GF-D8 (cell line): Measurements from ENCODE around the gene AIG1.
"Not testable (repeated sequence)": the region's sequence is repeated elsewhere in the genome, so short reads cannot be mapped to it uniquely, and the experiment has no call there.

Source experiments
- DNase-seq: peaks from one replicate; lab custom pipeline; 2025; lab: John Stamatoyannopoulos, UW

Gene AIG1, protein sequence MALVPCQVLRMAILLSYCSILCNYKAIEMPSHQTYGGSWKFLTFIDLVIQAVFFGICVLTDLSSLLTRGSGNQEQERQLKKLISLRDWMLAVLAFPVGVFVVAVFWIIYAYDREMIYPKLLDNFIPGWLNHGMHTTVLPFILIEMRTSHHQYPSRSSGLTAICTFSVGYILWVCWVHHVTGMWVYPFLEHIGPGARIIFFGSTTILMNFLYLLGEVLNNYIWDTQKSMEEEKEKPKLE

DNA sequence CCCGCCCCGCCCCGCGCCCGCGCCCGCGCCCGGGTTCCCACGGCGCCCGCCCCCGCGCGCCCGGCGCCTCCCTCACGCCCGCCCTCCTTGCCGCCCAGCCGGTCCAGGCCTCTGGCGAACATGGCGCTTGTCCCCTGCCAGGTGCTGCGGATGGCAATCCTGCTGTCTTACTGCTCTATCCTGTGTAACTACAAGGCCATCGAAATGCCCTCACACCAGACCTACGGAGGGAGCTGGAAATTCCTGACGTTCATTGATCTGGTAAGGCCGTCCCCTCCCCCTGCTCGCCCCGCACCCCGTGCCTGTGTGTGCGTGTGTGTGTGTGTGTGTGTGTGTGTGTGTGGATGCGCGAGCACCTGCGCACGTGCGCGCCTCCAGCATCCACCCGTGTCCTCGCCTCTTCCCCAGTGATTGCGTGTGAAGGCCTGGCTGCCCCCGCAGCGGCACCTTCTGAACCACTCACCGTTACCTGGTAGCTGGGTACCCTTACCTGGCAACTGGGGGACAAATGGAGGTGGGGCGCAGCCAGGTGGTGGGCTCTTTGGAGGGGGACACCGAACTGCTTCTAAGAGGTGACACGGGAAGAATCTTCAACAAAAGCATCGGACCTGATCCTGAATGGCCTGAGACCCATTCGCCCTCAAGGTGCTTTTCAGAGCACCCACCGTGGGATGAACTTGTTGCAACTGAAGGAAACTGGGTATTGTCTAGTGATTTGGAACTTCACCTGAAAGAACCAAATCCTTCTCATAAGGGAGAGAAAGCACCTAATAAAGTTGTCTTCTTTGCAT, at the start of gene AIG1:
TSS of gene AIG1 (plus strand) at position 84 of the 791 bp plus-strand sequence. CDS start at position 121, 37 bp downstream.
- DNase-seq, result no peak

DNA sequence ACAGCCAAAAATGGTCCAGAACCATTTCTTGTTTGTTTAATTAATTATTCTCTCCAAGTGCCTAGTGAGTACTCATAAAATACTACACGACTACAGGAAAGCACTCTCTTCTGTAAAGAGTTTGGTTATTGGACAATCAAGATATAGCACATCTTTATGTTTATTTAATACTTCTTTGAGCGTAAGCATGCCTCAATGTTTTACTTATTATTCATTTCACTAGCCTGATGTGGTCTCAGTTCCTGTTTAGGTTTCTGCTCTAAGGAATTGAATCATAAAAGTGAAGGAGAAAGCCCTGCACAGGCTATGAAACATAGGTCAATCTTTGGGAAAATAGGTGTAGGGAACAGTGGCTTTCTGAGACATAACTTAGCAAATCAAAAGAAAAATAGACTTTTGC, 45.9 kb upstream of the AIG1 start:
- DNase-seq, result no peak

DNA sequence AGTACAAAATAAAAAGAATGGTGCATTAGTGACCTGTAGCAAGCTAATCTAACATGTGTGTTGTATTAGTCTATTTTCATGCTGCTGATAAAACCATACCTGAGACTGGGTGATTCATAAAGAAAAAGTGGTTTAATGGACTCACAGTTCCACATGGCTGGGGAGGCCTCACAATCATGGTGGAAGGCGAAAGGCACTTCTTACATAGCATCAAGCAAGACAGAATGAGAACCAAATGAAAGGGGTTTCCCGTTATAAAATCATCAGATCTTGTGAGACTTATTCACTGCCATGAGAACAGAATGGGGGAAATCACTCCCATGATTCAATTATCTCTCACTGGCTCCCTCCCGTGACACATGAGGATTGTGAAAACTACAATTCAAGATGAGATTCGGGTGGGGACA, 45.4 kb upstream of the AIG1 start:
- no peak for DNase-seq

DNA sequence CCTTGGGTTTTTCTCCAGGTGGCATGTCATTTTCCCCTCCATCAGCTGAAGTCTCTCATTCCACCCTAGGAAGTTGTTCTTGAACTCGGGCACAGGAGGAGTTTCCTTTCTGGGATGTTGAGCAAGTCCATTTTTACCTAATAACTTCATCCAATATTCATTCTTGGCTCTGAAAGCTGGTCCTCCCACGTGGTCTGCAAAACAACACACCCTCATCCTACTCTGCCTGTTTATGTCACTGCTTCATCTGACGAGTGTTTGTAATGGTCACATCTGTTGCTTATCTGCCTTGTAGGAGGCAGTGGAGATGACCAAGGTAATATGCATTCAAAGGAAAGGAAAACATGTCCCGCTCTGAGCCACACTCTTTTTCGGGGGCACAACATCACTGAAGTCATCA, 41.7 kb upstream of the AIG1 start:
- DNase-seq, result no peak

DNA sequence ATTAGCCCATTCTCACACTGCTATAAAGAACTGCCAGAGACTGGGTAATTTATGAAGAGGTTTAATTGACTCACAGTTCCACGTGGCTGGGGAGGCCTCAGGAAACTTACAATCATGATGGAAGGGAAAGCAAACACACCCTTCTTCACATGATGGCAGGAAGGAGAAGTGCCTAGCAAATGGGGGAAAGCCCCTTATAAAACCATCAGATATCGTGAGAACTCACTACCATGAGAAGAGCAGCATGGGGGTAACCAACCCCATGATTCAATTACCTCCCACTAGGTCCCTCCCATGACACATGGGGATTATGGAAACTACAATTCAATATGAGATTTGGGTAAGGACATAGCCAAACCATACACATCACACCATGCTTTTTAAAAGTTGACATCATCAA, 39.8 kb upstream of the AIG1 start:
- DNase-seq, result not testable (repeated sequence)

DNA sequence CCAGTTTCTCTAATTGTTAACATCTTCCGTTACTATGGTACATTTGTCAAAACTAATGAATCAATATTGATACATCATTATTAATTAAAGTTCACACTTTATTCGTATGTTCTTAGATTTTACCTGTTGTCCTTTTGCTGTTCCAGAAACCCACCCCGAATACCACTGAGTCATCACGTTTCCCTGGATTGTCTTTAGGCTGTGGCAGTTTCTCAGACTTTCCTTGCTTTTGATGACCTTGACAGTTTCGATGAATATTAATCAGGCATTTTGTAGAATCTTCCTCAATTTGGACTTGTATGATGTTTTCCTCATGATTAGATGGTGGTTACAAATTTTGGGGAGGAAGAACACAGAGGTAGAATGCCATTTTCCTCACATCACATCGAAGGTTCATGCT, 39.1 kb upstream of the AIG1 start:
- no peak for DNase-seq

DNA sequence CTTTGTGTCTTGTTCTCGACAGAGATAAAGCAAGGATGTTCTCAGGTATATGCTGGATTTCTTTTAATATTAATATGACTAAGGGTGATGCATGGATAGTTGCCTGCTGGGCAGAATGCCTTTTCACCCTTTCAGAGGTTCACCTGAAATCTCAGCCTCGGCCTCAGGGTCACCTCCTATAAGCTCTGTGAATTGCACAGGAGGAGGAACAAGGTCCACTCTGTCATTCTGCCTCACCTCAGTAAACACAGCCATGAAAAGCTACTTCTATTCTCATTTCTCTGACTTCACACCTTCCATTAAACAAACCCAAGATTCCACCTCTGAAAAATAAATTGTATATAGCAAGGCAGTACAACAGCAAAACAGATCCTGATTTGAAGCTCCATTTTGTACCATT, 38.1 kb upstream of the AIG1 start:
- DNase-seq, result no peak

DNA sequence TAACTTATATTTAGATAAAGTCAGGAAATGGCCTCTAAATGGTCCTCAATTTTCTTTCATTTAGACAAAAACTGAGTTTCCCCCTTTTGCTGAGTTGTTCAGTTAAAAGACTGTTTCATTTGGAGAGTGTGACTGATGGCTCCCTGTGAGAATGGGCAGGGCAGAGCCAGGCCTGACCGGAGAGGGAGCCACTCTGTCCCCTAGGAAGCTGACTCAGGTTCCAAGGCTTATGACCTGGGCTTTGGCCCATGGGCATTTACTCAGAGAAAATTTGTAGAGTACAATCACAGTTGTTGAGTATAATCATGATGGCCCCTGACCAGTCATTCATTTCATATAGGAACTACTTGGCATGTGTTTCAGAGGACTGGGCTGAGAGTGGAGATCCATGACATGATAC, 37.0 kb upstream of the AIG1 start:
- no peak for DNase-seq

DNA sequence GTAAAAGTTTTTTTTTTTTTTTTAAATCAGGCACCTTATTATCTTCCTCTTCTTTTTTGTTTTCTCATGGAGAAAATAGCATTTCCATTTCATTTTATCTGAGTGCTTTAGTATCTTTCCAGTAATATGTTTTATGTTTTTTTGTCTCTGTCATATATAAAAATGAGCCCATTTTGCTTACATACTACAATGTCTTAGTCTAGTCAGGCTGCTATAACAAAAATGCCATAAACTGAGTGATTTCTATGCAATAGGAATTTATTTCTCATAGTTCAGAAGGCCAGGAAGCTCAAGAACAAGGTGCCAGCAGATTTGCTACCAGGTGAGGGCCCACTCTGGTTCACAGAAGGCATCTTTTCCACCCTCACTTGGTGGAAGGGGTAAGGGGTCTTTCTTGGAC, 35.7 kb upstream of the AIG1 start:
- DNase-seq, result no peak

DNA sequence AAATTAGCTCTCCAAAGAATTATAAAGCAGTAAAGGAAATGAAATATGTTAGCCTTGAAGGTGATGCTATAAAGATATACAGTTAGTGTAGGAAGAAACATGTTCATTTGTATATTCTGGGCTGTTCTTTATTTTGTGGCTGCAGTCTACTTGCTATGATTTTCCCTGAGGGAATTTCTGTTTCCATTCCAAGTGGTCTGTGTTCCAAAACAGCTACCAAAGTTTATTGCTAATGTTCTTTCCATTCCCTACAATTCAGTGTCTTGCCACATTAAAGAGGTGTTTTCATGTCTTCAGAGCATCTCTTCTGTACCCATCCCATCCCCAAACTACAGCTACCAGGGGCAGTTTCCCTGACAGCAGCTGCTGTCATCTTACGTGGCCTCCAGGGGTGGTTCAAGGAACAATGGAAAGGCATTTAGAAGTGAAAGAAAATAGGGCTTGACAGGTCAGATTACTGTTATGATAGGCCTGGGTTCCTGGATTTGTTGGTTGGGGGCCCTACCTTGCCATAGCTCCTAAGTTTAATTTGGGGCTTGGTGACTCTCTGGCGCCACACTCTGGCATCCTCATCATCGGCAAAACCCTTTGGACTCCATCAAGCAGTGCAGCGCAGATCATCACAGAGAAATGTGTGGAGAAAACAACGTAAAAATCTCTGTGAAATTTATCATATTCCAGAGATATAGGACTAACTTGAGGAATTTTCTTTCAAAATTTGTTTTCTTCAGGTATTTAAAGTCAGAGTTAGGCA, 33.8 kb upstream of the AIG1 start:
- no peak for DNase-seq

DNA sequence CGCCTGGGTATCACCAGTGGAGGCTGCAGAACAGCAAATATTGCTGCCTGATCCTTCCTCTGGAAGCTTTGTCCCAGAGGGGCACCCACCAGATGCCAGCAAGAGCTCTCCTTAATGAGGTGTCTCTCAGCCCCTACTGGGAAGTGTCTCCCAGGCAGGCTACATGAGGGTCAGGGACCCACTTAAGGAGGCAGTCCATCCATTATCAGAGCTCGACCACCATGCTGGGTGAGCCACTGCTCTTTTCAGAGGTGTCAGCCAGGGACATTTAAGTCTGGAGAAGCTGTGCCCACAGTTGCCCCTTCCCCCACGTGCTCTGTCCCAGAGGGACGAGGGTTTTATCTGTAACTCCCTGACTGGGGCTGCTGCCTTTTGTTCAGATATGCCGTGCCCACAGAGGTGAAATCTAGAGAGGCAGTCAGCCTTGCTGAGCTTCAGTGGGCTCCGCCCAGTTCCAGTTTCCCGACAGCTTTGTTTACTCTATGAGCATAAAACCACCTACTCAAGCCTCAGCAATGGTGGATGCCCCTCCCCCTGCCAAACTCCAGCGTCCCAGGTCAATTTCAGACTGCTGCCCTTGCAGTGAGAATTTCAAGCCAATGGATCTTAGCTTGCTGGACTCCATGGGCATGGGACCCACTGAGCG, 25.9 kb upstream of the AIG1 start:
- no peak for DNase-seq

DNA sequence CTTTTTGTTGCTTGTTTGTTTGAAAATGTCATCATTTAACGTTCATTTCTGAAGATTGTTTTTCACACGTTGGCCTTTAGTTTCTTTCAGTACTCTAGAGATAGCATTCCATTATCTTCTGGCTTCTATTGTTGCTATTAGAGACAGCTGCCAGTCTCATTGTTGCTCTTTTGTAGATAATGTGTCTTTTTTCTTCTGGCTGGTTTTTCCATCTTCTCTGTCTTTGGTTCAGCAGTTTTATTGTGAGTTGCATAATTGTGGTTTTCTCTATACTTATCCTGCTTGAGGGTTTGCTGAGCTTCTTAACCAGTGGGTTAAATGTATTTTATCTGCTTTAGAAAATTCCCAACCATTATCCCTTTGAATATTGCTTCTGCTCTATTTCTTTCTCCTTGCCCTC, 23.2 kb upstream of the AIG1 start:
- peak; percentile 80 for DNase-seq

DNA sequence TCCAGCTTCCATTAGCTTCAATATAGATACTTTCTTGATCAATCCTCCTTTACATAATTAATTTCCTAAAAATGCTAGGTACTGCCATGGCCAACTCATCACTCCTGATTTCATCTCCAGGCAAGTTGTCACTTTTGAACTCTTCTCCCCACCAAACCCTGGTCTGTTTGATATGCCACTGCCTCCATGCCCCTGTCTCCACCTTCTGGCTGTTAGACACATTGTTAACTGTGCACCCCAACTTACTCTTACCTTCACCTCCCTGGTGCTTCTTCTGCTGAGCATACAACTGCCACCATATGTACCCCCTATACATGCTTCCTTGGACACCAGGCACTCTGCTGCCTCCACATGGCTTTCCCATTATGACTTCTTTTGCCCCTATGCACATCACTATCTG, 21.9 kb upstream of the AIG1 start:
- no peak for DNase-seq

DNA sequence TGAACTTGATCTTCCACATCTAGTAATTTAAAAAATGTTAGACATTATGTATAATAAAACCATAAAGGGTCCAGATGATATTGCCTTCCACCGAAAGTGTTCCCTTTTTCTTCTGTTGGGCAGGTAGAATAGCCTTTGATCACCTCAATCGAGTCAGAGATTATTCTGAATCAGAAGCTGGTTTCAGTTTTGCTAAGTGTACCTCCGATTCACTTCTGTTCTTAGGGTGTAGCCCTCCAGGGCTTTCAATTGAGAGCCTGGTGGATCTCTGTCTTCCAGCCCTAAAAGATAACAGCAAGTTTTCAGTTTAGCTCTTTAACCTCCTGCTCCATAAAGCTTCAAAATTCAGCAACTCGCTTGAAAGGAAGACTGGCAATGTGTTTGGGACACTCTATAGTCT, 21.1 kb upstream of the AIG1 start:
- DNase-seq, result no peak

DNA sequence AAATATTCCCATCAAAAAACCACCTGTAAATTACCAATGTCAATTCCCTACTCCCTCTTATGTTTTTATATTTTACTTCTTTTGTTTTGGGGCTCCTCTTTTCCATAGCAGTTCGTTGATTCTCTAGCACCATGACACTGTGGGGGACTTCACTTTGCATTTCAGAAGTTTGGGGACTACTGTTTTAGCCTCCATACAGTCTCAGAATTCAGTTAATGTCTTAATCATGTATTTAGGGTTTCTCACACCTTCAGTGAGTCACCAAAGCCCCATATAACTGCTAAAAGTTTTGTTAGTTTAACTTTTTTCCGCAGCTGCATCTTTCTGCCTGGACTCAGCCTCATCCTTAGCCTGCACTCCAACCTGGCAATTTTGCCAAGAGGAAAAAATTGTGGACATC, 20.7 kb upstream of the AIG1 start:
- DNase-seq, result no peak

DNA sequence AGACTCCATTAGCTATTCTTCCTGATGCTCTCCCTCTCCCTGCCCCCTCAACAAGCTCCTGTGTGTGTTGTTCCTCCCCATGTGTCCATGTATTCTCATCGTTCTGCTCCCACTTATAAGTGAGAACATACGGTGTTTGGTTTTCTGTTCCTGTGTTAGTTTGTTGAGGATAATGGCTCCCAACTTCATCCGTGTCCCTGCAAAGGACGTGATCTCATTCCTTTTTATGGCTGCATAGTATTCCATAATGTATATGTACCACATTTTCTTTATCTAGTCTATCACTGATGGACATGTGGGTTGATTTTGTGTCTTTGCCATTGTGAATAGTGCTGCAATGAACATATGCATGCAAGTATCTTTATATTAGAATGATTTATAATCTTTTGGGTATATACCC, 16.3 kb upstream of the AIG1 start:
- DNase-seq, result not testable (repeated sequence)

DNA sequence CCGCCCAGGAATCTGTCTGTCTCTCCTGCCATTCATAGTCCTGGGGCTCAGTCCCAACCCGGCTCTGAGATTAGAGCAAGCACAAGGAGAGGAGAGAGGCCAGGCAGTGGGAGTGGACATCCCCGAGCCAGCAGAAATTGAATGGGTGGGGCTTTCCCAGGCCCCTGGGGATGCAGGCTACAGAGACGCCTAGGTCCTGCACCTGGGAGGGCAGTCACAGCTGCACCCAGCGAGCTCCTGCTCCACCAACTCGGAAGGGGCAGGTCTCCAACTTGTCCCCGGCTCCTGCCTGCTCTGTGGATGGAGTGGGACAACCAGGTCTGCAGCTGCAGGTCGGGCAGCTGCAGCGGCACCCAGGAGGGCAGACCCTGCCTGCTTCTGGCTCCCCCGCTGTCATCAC, 11.1 kb upstream of the AIG1 start:
- no peak for DNase-seq

DNA sequence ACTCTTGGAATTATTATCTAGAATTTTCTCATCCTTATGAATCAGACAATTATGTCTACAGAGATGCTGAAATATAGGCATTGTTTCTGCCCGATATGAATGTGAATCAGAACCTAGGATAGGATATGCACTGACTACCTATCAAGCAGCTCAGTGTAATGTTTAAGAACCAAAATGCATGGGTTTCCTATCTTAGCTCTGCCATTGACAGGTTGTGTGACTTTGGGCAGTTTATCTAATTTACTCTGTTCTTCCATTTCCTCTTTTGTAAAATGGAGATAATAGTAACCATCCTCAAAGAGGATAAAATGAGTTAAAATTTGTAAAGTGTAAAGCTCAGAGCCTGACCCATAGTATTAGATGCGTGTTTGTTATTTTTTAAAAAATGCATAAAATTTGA, 10.2 kb upstream of the AIG1 start:
- no peak for DNase-seq

DNA sequence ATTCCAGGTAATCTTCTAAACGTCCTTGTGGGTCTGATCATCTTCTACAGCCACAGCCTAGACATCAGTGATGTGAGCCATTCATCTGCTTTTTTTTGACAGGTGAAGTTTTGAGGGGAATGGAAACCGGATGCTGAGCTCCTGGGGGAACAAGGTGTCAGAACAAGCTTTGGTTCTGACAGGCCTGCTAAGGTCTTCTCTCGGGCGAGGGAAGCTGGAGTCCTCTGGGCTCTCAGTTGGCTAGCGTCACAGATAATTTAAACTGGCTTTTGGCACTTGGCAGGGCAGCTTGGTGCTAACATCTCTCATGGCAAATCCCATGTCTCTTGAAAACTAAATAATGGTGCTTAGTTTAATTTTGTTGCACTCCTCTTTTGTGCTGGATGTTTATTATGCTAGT, 8.4 kb upstream of the AIG1 start:
- DNase-seq, result no peak

DNA sequence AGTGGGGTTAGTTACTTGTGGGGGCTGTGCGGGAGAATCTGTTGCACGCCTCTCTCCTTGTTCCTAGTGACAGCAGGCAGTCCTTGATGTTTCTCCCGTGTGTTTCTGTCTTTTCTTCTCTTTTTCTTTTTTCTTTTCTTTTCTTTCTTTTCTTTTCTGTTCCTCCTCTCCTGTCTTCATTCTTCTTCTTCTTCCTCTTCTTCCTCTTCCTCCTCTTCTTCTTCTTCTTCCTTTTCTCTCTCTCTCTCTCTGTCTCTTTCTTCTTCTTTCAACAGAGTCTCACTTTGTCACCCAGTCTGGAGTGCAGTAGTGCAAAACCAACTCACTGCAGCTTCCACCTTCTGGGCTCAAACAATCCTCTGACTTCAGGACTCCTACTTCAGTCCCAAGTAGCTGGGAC, 6.8 kb upstream of the AIG1 start:
- no peak for DNase-seq

DNA sequence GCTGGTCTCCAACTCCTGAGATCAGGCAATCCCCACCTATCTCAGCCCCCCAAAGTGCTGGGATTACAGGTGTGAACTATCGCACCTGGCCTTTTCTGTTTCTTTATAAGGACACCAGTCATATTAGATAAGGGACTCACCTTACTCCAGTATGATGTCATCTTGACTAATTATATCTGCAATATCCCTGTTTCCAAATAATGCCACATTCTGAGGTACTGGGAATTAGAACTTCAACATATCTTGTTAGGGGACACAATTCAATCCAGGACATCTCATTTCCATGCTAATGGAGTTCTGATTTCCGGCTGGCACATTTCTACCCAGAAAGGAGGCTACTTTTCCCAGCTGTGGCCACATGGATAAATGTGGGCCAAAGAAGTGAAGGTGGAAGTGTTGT, 6.4 kb upstream of the AIG1 start:
- DNase-seq, result no peak

DNA sequence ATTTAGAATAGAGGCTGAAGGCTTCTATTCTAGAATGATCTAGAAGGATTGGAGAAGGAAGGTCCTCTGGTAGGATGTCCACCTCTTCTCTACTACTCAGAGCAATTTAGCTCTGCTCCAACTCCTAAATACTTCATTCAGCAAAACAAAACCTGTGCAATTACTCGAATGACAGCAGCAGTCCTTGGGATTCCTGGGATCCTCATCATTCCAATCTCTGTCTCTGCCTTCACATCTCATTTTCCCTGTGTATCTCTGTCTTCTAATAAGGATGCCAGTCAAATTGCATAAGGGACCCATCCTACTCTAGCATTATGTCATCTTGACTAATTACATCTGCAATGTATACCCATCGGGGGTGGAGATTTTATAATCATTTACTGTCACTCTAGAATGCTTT, 5.5 kb upstream of the AIG1 start:
- no peak for DNase-seq

DNA sequence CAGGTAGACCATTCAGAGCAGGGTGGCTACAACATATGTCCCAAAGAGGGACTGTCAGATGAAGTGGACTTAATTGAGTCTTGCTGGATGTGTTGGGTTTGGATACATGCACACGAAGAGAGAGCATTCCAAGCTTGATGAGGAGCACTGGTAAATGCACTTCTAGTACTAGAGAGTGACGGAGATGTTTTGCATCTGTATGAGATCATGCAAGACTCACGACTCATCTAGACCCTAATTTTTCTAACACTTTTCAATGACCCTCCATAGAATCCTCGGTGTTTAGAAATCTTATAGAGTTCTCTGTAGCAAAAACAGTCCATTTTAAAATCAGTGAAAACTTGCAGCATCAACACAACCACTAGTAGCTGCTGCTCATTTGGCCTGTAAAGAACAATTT, 4.8 kb upstream of the AIG1 start:
- DNase-seq, result no peak
